Activated CD4-positive, alpha-beta T cell treated with anti-CD3 and anti-CD28 coated beads for 24 hours (primary cell): ENCODE results near the gene RAB31.

ENCODE experiments used
- DNase-seq, 2 donors: peaks; one replicate each; pipeline ENCODE4 v3.0.0-alpha.2; 2020; ENCODE audit warnings: low read depth in 2 of 2

RAB31 gene

DNA sequence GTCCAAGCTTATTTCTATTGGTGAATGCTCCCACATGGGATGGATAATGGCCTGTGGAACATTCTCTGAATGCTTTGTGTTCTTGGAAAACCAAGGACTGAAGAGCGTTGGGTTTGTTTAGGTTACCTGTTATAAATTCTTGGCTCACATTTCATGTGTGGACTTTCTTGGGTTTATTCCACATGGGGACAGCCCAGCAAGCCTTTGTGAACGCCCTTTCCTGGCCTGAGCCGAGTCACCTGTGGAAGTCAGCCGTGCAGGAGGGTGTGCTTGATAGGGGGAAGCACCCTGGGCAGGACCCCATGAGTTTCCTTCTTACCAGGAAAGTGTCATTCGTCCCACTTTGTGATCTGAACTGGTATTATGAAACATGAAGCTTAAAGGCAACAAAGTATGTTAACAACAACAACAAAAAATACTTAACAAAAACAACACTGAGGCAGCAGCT is 4.1 kb downstream of the RAB31 start:
- no peak for DNase-seq

DNA sequence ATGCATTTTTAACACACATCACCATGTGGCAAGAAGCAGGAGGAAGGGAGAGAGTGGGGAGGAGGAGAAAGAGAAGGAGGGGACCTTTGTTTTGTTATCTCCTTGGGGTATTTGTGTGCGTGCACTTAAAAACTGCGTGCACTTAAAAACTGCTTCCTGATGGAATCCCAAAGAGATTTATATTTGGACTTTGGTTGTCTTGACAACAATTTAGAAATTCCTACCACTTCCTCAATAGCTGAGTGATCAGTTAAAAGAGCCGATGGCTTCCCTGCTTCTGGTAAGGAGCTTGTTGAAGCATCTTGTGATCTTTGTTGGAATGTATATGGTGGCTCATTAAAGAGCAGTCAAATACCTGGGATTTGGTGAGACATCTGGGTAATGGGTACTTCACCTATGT is 4.5 kb downstream of the RAB31 start:
- DNase-seq = no peak

DNA sequence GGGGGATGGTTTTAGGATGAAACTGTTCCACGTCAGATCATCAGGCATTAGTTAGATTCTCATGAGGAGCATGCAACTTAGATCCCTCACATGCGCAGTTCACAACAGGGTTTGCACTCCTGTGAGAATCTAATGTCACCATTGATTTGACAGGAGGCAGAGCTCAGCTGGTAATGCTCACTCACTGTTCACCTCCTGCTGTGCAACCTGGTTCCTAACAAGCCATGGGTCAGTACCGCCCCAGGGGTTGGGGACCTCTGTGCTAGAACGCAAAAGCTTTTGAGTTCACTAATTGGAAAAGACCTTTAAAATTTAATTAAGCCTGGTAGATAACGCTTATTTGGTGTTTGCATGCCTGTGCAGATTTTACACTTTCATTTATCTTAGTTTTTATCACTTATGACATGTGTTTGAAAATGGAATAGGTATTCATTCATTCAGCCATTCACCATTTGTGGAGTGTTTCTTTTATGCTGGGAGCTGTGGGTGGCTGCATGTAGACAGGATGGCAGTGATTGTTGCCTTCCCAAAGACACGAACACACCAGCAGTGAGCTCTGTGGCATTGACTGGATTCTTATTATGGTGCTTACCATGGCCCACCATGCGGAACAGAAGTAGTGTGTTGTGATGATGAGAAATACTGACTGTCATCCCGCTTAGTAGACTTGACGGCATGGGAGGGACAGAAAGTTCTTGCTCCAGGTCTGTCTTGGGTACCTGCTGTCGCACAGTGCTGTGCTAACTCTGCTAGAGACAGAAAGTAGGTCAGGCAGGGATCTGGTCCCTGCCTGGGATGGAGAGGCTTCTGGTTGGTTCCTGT is 6.4 kb downstream of the RAB31 start:
- DNase-seq = no peak

DNA sequence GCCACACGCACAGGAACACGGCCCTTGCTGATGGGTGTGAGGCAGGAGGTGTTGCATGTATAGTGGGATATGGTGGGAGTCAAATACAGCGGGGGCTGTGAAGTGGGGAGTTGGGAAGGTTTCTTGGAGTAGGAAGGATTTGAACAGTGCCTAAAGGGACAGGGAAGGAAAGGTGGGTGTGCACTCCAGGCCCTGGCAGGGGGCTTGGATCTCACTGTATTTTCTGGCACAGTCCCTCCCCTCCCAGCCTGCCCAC is 6.9 kb downstream of the RAB31 start:
- DNase-seq = no peak

DNA sequence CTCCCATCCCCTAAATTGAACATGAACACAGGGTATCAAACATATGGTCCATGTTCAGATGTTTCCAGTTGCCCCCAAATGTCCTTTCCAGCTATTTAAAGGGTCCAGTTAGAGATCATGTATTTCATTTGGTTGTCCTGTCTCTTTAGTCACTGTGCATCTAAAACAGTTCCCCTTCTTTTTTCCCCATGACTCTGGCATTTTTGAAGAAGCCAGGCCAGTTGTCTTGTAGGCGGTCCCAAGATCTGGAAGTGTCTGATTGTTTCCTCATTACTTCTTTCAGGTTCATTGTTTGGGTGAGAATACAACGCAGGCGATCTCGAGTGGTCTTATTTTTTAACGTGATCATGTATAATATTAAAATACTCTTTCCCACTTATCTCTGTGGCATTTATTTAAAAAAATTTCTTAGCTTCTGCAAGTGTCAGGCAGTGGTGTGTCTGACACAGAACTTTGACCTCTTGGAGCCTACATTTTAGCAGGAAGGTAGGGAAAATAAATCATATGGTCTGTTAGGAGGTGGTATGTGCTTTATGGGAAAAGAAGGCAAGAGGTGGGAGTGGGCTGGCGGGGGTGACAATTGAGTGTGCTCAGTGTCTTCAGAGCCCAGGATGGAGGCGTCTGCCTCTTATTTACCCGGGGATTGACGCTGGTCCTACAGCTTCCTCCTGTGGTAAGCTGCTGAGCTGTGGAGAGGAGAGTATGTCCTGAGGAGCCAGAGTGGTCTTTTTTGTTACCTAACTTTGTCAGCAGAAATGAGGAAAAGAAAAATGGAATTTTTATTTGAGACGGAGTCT is 8.1 kb downstream of the RAB31 start:
- no peak for DNase-seq

DNA sequence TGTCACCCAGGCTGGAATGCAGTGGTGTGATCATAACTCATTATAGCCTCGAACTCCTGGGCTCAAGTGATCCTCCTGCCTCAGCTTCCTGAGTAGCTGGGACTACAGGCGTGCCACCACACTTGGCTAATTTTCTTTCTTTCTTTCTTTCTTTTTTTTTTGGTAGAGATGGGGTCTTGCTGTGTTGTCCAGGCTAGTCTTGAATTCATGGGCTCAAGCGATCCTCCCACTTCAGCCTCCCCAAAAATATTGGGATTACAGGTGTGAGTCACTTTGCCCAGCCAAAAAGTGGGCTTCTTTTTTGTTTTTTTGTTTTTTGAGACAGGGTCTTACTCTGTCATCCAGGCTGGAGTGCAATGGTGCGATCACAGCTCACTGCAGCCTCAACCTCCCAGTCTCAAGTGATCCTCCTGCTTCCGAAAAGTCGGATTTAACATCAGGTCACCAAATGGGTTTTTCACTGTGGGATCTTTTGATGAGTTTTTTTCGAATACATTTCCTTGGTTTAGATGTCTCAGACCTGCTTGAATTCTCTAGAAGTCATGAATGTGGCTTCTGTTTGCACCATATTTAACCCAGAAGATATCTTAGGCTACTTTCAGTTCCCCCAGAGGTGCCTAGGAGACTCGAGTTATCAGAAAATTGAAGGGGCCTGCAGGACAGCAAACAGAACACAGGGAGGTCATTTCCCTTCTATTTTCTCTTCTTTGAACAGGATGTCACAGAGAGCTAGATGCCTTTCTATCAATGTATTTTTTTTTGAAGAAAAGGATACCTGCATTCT is 8.9 kb downstream of the RAB31 start:
- DNase-seq = no peak

DNA sequence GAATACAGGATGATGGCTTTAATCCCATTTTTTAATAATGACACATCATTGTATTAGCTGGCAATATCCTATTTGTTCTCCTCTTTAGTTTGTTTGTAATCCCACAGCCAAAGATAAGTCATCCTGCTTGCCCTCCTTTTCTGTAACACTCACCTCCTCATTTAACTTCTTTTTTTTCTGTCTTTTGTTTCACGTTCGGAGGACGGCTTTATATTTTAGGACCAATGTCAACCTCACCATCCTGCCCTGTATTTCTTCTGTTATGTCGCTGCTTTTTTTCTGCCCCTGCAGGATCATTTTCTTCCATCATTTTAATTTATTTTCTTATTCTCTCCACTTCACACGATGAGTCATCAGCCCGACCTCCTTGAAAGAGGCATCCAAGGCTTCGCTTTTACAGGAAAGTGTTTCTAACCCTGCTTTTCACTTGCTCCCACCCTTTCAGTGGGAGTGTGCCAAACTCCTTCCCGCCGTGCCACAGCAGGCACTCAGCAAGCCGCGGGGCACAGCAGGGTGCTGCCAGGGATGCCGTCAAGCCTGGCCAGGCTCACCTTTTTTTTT is 11.4 kb downstream of the RAB31 start:
- no peak for DNase-seq

DNA sequence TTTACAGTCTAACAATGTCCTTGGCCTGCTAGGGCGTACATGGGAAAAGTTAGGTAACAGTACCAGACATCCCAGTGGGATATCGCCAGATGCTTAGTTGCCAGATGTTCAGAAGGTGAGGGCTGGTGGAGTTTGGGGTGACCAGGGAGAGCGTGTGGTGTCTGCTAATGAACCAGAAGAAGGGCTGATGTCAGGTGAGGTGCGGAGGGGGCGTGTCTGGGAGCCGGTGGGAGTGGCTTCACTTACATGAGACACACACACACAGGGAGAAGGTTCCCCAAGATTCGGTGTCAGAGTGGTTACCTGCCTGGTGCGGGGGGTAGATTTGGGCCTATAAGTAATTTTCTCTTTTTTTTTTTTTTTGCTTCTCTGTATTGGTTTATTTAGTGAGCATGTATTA is 12.2 kb downstream of the RAB31 start:
- no peak for DNase-seq

DNA sequence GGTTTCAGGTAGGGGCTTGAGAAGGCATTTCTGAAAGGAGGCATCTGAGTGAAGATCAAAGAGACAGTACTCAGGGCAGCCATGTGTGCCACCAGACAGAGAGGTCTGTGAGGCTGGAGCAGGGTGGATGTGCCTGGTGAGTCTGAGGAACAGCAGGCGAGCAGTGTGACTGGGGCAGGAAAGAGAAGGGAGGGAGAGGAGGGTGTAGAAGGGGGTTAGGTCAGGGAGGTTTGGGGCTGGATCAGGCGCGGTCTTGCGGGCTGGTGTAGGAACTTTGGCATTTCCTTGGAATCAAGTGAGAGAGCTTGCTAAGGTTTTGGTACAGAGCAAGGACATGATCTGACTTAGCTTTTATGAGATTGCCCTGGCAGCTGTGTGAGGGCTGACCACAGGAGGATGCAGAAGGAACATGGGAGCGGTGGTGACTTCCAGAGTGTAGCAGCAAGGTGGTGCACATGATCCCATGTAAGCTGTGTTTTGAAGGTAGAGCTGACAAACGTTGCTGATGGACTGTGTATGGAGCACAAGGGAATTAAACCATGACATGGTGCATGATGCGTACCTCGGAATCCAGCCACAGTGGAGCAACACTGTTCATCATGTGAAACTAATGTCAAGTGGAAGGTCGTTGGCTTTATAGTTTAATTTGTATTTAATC is 13.9 kb downstream of the RAB31 start:
- DNase-seq = no peak

DNA sequence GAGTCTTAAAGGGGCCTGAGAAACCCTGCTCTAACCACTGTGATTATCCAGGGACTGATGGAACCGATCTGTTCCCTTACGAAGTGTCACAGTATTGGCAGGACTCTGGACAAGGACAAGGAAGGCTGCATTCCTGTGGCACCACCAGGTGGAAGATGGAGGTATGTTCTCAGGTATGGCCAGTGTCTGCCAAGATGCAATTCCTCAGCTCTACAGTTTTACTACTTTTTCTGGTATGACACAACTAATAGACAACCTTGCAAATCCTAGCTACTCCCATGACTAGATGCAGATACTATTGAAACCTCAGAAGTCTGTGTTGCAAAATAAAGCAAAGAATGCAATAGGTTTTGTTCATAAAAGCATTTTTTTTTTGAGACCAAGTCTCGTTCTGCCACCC is 14.6 kb downstream of the RAB31 start:
- no peak for DNase-seq

DNA sequence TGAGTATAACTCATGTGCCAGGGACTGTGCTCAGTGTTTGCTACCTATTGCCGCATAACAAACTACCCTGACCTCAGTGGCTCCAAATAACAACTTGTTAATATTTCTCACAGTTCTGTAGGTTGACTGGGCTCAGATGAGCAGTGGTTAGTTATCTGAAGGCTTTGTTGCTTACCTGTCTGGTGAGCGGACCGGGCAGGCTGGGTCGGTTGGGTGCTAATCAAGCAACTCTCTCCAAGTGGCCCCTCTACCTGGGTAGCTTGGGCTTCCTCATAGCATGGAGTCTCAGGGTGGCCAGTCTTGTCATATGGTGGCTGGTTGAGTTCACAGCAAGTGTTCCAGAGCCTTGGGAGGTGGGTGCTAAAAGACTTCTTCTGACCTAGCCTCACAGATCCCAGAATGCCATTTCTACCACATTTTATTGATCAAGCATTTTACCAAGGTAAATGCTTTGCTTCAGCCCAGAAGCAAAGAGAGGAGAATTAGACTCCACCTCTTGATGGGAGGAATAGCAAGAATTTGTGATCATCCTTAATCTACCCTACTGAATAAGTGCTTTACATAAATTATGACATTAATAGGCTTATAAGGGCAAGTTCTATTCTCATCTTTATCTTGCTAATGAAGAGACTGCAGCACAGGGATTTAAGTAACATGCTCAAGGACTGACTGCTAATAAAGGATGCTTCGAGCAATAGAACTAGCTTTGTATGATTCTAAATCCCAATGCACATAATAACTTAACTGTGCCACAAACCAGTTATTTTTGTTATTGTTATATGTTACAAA is 16.9 kb downstream of the RAB31 start:
- DNase-seq = no peak

DNA sequence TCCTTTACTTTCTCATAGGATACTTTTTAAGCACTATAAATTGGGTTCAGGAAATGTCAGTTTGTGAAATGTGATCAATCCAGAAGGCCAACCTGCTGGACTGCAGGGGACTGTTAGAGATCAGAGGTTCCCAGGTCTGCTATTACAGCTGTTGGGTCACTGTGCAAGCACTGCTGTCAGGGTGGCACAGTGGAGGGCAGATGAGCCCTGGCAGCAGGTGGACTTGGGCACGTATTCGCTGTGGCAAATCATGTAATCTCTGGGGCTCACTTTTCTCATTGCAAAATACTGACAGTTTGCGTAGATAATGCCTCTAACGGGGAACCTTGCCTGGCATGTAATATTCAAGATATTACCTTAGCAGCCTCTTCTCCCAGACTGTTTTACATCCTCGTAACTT is 18.1 kb downstream of the RAB31 start:
- no peak for DNase-seq

DNA sequence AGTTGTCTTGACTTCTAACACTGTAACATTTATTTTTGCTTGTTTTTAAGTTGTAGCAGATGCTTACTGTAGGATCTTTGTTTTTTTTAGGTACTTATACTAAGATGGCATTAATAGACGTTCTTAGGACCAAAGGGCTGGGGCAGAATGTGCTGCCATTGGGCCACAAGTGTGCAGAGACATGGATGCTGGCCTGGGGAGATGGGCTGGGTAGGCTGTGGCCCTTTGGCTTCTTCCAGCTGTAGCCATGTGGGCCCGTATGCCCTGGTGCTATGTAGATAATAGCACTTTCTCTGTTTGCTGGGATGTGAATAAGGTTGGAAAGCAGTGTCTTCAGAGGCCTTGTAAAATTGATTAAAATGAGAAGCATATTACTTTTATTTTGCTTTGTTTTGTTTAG is 18.8 kb downstream of the RAB31 start:
- no peak for DNase-seq

DNA sequence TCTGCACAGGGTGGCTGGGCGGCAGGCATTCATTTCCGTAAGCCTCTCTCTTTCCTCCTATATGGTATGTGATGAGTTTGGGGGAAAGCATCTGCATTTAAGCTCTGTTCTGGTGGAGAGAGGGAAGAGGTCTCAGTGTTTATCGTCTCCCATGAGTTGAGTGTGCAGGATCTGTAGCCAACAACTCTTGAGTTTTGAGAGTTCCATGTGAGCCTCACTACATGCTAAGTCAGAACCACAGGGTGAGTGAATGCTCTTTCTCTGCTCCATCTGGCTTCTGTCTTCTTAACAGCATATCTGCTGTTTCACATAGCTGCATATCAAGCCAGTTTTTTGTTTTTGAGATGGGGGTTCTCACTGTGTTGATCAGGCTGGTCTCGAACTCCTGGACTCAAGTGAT is 22.7 kb downstream of the RAB31 start:
- no peak for DNase-seq

DNA sequence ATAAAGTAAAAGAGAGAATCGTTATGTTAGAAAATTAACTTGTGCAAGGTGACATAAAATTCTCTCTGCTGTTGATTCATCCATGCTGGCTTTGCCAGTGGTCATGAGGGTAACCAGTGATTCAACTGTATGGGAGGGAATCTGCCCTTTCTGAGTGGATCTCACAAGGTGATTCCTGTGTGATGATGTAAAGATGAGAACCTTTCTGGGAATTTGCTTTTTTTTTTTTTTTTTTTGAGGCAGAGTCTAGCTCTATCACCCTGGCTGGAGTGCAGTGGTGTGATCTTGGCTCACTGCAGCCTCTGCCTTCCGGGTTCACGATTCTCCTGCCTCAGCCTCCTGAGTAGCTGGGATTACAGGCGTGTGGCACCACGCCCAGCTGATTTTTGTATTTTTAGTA is 23.3 kb downstream of the RAB31 start:
- DNase-seq = no peak

DNA sequence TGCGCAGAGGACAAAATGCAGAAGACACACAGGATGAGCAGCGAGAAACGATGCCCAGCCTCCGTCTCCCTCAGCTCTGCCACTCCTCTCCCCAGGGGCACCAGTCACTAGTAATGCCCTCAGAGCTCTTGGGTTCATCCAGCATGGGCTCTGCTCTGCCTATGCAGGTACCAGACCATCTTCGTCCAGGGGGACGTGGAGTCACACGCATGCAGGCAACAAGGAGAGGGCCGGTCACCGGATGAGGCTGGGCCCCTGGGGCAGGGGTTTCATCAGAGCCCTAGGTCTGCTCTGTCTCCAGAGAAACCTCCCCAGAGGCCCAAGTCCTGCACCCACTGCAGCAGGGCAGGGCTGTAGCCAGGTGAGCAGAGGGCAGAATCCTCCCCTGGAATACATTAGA is 23.9 kb downstream of the RAB31 start:
- no peak for DNase-seq

DNA sequence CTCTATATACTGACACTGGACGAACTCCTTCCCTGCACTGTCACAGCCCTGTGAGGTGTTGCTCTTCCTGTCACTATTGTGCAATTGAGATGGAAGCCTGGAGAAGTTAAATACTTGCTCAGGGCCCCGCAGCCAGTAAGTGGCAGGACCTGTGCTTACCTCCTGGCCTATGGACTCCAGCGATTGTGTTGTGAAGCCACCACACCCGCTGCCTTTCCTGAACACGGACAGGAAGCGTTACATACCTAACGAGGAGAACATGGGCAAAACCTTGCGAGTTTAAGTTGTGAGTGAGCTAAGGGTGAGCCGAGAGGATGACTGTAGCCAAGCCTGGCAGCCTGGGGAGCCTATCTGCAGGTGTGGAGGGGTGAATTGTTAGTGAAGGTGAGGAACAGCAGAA is 26.1 kb downstream of the RAB31 start:
- DNase-seq = no peak

DNA sequence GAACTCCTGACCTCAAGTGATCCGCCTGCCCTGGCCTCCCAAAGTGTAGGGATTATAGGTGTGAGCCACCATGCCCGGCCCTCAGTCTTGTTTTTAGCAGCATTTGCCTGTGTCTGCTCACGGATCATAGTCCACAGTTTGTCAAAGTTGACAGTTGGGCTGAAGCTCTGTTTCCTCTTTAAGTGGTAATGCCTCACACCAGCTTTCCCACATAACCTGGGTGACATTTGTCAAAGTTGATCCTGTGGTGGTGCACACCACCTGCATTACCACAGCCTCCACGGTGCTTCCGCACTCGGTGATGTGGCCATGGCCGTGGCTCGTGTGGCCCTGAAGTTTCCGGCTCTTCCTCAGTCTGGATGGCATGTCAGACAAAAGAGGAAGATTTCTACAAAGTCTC is 27.1 kb downstream of the RAB31 start:
- no peak for DNase-seq

DNA sequence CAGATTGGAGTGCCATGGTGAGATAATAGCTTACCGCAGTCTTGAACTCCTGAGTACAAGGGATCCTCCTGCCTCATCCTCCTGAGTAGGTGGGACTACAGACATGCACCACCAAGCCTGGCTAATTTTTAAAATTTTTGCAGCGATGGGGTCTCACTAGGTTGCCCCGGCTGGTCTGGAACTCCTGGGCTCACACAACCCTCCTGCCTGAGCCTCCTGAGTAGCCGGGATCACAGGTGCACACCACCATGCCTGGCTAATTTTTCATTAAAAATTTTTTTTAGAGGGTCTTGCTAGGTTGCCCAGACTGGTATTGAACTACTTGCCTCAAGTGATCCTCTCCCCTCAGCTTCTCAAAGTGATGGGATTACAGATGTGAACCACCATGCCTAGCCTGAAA is 27.8 kb downstream of the RAB31 start:
- DNase-seq = no peak

DNA sequence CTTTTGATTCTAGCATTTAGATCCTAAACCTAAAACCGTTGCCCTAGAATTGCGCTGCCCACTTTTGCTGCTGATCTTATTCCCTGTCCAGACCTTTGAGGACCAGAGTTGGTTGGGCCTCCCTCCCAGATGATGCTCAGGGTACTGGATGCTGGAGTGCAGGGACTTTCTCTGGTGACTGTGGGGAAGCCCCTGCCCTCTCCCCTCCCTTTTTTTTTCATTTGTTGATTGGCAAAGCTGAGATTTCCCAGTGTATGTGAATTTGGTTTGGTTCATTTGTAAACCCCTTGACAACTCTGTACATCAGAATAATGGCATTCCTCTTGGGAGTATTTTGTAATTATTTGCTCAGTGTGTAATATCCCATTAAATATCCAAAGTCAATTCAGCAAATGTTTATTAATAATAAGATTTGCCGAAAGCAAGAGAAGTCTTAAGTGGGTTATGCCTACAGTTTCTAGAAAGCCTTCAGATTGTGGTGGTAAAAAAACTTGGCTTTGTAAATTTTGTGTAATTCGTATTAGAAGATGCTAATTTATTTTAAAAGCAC is 28.3 kb downstream of the RAB31 start:
- DNase-seq = no peak

DNA sequence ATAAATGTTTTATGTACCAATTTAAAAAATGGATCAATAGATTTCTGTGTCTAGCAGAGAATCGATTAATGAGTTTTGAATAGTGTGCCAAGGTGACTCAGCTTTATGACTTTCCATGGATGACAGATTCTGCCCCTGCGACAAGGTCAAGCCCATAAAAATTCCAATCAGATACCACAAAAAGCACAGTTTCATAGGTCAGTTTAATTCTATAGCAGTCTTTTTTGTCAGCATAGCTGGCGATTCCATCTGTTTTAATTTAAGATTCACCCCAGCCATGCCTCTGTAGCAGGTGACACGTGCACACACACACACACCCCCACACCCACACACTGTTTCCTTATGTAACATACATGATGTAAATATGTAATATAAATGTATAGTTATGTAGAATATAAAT is 28.9 kb downstream of the RAB31 start:
- no peak for DNase-seq
